HEK293 (cell line): ENCODE measurements around the gene BTRC.

Source experiments
- EGR2 ChIP-seq: fragments of 450-650 bp; formaldehyde crosslinking; IDR thresholded peaks from 2 replicates; pipeline ENCODE4 v1.5.1; 2016; ENCODE audit warnings: low read depth, missing biosample characterization, missing genetic modification characterization
- INSM2 ChIP-seq: fragments of 450-650 bp; formaldehyde crosslinking; IDR thresholded peaks from 2 replicates; pipeline ENCODE4 v1.5.1; 2016; ENCODE audit warnings: missing biosample characterization, missing genetic modification characterization
- KLF17 ChIP-seq: fragments of 450-650 bp; formaldehyde crosslinking; IDR thresholded peaks from 2 replicates; pipeline ENCODE4 v1.5.1; 2016; ENCODE audit warnings: missing biosample characterization, missing genetic modification characterization
- KLF8 ChIP-seq: fragments of 450-650 bp; formaldehyde crosslinking; IDR thresholded peaks from 2 replicates; pipeline ENCODE4 v1.5.1; 2016; ENCODE audit warnings: missing biosample characterization, missing genetic modification characterization
- SP2 ChIP-seq: fragments of 450-650 bp; formaldehyde crosslinking; IDR thresholded peaks from 2 replicates; pipeline ENCODE4 v1.5.1; 2016; ENCODE audit warnings: missing biosample characterization, missing genetic modification characterization
- TRIM28 ChIP-seq: IDR thresholded peaks from 2 replicates; pipeline ENCODE4 v1.6.1; 2011; ENCODE audit warnings: low read length, control low read depth, borderline replicate concordance
- YY1 ChIP-seq: fragments of 450-650 bp; formaldehyde crosslinking; IDR thresholded peaks from 2 replicates; pipeline ENCODE4 v1.5.1; 2018; ENCODE audit warnings: missing biosample characterization, missing genetic modification characterization
- YY2 ChIP-seq: fragments of 450-650 bp; formaldehyde crosslinking; IDR thresholded peaks from 2 replicates; pipeline ENCODE4 v1.5.1; 2016; ENCODE audit warnings: missing biosample characterization, missing genetic modification characterization
- ZBTB20 ChIP-seq: fragments of 450-650 bp; formaldehyde crosslinking; IDR thresholded peaks from 2 replicates; pipeline ENCODE4 v1.5.1; 2016; ENCODE audit warnings: missing biosample characterization, missing genetic modification characterization
- ZBTB49 ChIP-seq: fragments of 450-650 bp; formaldehyde crosslinking; IDR thresholded peaks from 2 replicates; pipeline ENCODE4 v1.5.1; 2016; ENCODE audit warnings: missing biosample characterization, missing genetic modification characterization, low read depth
- ZBTB8A ChIP-seq: fragments of 450-650 bp; formaldehyde crosslinking; IDR thresholded peaks from 2 replicates; pipeline ENCODE4 v1.5.1; 2016; ENCODE audit warnings: missing biosample characterization, missing genetic modification characterization
- ZFP37 ChIP-seq: fragments of 450-650 bp; formaldehyde crosslinking; IDR thresholded peaks from 2 replicates; pipeline ENCODE4 v1.5.1; 2016; ENCODE audit warnings: missing biosample characterization, missing genetic modification characterization
- ZIC2 ChIP-seq: fragments of 450-650 bp; formaldehyde crosslinking; IDR thresholded peaks from 2 replicates; pipeline ENCODE4 v1.5.1; 2016; ENCODE audit warnings: missing biosample characterization, missing genetic modification characterization
- ZNF132 ChIP-seq: fragments of 450-650 bp; formaldehyde crosslinking; IDR thresholded peaks from 2 replicates; pipeline ENCODE4 v1.5.1; 2017; ENCODE audit warnings: missing biosample characterization, missing genetic modification characterization, borderline replicate concordance
- ZNF140 ChIP-seq: fragments of 450-650 bp; formaldehyde crosslinking; IDR thresholded peaks from 2 replicates; pipeline ENCODE4 v1.5.1; 2016; ENCODE audit warnings: missing biosample characterization, missing genetic modification characterization
- ZNF174 ChIP-seq: fragments of 450-650 bp; formaldehyde crosslinking; IDR thresholded peaks from 2 replicates; pipeline ENCODE4 v1.5.0; 2017; ENCODE audit warnings: missing biosample characterization, mild to moderate bottlenecking, missing genetic modification characterization
- ZNF341 ChIP-seq: fragments of 450-650 bp; formaldehyde crosslinking; IDR thresholded peaks from 2 replicates; pipeline ENCODE4; 2016; ENCODE audit warnings: low read depth, missing biosample characterization, missing genetic modification characterization
- ZNF366 ChIP-seq: fragments of 450-650 bp; formaldehyde crosslinking; conservative IDR thresholded peaks from 2 replicates; pipeline ENCODE4 v1.5.1; 2016; ENCODE audit warnings: missing biosample characterization, missing genetic modification characterization
- ZNF514 ChIP-seq: fragments of 450-650 bp; formaldehyde crosslinking; IDR thresholded peaks from 2 replicates; pipeline ENCODE4 v1.5.1; 2016; ENCODE audit warnings: missing biosample characterization, missing genetic modification characterization
- ZNF529 ChIP-seq: fragments of 450-650 bp; formaldehyde crosslinking; IDR thresholded peaks from 2 replicates; pipeline ENCODE4 v1.5.1; 2017; ENCODE audit warnings: missing genetic modification characterization, missing biosample characterization; ENCODE audit not compliant: insufficient replicate concordance
- ZNF561 ChIP-seq: fragments of 450-650 bp; IDR thresholded peaks from 2 replicates; pipeline ENCODE4 v1.5.1; 2018; ENCODE audit warnings: missing biosample characterization, missing genetic modification characterization, borderline replicate concordance
- ZNF600 ChIP-seq: fragments of 450-650 bp; formaldehyde crosslinking; IDR thresholded peaks from 2 replicates; pipeline ENCODE4 v1.5.1; 2016; ENCODE audit warnings: missing biosample characterization, missing genetic modification characterization
- ZNF624 ChIP-seq: fragments of 450-650 bp; formaldehyde crosslinking; IDR thresholded peaks from 2 replicates; pipeline ENCODE4 v1.5.1; 2017; ENCODE audit warnings: missing biosample characterization, missing genetic modification characterization
- ZNF626 ChIP-seq: fragments of 450-650 bp; sonication (Bioruptor Pico); formaldehyde crosslinking; IDR thresholded peaks from 2 replicates; pipeline ENCODE4 v1.5.1; 2018; ENCODE audit warnings: missing biosample characterization, missing genetic modification characterization, inconsistent platforms
- ZNF660 ChIP-seq: fragments of 450-650 bp; IDR thresholded peaks from 2 replicates; pipeline ENCODE4 v1.5.1; 2018; ENCODE audit warnings: missing biosample characterization, mild to moderate bottlenecking, missing genetic modification characterization
- ZNF768 ChIP-seq: fragments of 450-650 bp; formaldehyde crosslinking; IDR thresholded peaks from 2 replicates; pipeline ENCODE4 v1.5.1; 2018; ENCODE audit warnings: missing biosample characterization, mild to moderate bottlenecking, missing genetic modification characterization
- TF ChIP-seq, protein P1 (sequence below): fragments of 450-650 bp; formaldehyde crosslinking; IDR thresholded peaks from 2 replicates; pipeline ENCODE4; 2016; ENCODE audit warnings: missing biosample characterization, missing genetic modification characterization
- TF ChIP-seq, protein P2 (sequence below): fragments of 450-650 bp; formaldehyde crosslinking; conservative IDR thresholded peaks from 2 replicates; pipeline ENCODE4 v1.5.1; 2016; ENCODE audit warnings: low read depth, missing biosample characterization, missing genetic modification characterization
- TF ChIP-seq, protein P3 (sequence below): fragments of 450-650 bp; formaldehyde crosslinking; IDR thresholded peaks from 2 replicates; pipeline ENCODE4 v1.5.1; 2016; ENCODE audit warnings: missing biosample characterization, missing genetic modification characterization

BTRC gene

DNA sequence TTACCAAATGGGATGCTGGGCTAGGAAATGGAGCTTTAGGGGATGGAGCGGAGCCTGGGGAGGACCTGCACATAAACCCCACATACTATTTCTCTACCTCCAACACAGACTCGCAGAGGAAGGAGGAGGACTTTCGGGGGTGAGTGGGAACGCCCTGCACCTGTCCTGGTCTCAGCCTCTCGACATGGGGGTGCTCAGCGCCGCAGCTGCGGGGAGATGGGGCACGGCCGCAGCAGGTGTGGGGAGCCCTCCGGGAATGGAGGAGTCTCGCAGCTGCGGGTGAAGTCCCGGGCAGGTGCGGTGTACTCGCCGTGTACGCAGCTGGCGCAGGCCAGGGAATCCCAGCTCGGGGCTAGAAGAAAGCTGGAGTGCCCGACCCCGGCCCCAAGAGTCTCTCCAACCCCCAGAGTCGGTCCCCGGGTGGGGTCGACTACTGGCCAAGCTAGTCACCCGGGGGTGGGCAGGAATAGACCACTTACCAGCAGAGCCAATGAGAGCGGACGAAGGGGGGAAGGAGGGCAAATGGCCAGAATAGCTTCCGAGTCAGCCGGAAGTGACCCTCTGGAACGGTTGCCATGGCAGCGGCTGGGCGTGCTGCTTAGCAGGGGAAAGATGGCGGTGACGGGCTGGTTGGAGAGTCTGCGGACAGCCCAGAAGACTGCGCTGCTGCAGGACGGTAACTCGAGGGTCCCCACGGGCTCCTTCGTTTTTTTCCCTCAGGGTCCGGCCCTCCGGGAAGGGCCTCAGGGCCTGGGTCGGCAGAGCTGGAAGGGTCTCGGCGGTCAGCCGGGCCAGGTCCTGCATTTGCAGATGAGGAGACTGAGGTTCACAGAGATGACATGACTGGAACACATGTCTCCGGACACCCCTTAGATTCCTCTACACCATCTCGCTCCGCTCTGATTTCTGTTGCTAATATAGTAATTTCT lies 234.0 kb downstream of the BTRC start, which contains the start of the genes DPCD and POLL (continued):
- TF ChIP-seq ZNF660 (tag by site-specific recombination): 0 out of 2 replicates have a peak, but pooled peaks have one; percentile 18
- peak; percentile 91 for TF ChIP-seq YY2 (tag by site-specific recombination)
- no peak for TF ChIP-seq ZNF132 (tag by site-specific recombination)
- TF ChIP-seq ZBTB8A (tag by site-specific recombination): no peak
- TF ChIP-seq ZNF624 (tag by site-specific recombination): no peak
- 0 out of 2 replicates have a peak, but pooled peaks have one; percentile 34 for TF ChIP-seq KLF8 (tag by site-specific recombination)
- TF ChIP-seq ZFP37: 0 out of 2 replicates have a peak, but pooled peaks have one; percentile 34
- peak; percentile 41; the same call in 1 of the 2 replicates for TF ChIP-seq ZNF366 (tag by site-specific recombination)
- no peak for TF ChIP-seq ZNF514 (tag by site-specific recombination)
- TF ChIP-seq ZNF341 (tag by site-specific recombination): peak; percentile 95
- no peak for TF ChIP-seq KLF17 (tag by site-specific recombination)
- TF ChIP-seq, protein P1, sequence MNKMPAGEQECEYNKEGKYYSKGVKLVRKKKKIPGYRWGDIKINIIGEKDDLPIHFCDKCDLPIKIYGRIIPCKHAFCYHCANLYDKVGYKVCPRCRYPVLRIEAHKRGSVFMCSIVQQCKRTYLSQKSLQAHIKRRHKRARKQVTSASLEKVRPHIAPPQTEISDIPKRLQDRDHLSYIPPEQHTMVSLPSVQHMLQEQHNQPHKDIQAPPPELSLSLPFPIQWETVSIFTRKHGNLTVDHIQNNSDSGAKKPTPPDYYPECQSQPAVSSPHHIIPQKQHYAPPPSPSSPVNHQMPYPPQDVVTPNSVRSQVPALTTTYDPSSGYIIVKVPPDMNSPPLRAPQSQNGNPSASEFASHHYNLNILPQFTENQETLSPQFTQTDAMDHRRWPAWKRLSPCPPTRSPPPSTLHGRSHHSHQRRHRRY (tag by site-specific recombination): no peak
- no peak for TF ChIP-seq ZNF626 (tag by site-specific recombination)
- TF ChIP-seq ZNF140 (tag by site-specific recombination): no peak
- peak; percentile 46 for TF ChIP-seq ZIC2 (tag by site-specific recombination)
- peak; percentile 96 for TF ChIP-seq SP2
- no peak for TF ChIP-seq INSM2 (tag by site-specific recombination)
- TF ChIP-seq, protein P2, sequence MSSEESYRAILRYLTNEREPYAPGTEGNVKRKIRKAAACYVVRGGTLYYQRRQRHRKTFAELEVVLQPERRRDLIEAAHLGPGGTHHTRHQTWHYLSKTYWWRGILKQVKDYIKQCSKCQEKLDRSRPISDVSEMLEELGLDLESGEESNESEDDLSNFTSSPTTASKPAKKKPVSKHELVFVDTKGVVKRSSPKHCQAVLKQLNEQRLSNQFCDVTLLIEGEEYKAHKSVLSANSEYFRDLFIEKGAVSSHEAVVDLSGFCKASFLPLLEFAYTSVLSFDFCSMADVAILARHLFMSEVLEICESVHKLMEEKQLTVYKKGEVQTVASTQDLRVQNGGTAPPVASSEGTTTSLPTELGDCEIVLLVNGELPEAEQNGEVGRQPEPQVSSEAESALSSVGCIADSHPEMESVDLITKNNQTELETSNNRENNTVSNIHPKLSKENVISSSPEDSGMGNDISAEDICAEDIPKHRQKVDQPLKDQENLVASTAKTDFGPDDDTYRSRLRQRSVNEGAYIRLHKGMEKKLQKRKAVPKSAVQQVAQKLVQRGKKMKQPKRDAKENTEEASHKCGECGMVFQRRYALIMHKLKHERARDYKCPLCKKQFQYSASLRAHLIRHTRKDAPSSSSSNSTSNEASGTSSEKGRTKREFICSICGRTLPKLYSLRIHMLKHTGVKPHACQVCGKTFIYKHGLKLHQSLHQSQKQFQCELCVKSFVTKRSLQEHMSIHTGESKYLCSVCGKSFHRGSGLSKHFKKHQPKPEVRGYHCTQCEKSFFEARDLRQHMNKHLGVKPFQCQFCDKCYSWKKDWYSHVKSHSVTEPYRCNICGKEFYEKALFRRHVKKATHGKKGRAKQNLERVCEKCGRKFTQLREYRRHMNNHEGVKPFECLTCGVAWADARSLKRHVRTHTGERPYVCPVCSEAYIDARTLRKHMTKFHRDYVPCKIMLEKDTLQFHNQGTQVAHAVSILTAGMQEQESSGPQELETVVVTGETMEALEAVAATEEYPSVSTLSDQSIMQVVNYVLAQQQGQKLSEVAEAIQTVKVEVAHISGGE (tag by site-specific recombination): peak; percentile 88
- no peak for TF ChIP-seq TRIM28
- no peak for TF ChIP-seq ZNF561 (tag by site-specific recombination)
- no peak for TF ChIP-seq EGR2 (tag by site-specific recombination)
- TF ChIP-seq, protein P3, sequence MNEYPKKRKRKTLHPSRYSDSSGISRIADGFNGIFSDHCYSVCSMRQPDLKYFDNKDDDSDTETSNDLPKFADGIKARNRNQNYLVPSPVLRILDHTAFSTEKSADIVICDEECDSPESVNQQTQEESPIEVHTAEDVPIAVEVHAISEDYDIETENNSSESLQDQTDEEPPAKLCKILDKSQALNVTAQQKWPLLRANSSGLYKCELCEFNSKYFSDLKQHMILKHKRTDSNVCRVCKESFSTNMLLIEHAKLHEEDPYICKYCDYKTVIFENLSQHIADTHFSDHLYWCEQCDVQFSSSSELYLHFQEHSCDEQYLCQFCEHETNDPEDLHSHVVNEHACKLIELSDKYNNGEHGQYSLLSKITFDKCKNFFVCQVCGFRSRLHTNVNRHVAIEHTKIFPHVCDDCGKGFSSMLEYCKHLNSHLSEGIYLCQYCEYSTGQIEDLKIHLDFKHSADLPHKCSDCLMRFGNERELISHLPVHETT: peak; percentile 52; the same call in 1 of the 2 replicates
- TF ChIP-seq ZNF529 (tag by site-specific recombination): no peak
- TF ChIP-seq ZBTB20: peak; percentile 69; the same call in 1 of the 2 replicates
- no peak for TF ChIP-seq ZBTB49 (tag by site-specific recombination)
- peak; percentile 77 for TF ChIP-seq YY1 (tag by site-specific recombination)
- TF ChIP-seq ZNF600: peak; percentile 68
- TF ChIP-seq ZNF768 (tag by site-specific recombination): no peak
- no peak for TF ChIP-seq ZNF174
